NCI-H510A treated with DMSO at 0.1 percent for 48 hours (cell line): ENCODE results near the gene MAL.

Source experiments
- DNase-seq: peaks from one replicate; lab custom pipeline; 2025; lab: John Stamatoyannopoulos, UW

MAL gene

DNA sequence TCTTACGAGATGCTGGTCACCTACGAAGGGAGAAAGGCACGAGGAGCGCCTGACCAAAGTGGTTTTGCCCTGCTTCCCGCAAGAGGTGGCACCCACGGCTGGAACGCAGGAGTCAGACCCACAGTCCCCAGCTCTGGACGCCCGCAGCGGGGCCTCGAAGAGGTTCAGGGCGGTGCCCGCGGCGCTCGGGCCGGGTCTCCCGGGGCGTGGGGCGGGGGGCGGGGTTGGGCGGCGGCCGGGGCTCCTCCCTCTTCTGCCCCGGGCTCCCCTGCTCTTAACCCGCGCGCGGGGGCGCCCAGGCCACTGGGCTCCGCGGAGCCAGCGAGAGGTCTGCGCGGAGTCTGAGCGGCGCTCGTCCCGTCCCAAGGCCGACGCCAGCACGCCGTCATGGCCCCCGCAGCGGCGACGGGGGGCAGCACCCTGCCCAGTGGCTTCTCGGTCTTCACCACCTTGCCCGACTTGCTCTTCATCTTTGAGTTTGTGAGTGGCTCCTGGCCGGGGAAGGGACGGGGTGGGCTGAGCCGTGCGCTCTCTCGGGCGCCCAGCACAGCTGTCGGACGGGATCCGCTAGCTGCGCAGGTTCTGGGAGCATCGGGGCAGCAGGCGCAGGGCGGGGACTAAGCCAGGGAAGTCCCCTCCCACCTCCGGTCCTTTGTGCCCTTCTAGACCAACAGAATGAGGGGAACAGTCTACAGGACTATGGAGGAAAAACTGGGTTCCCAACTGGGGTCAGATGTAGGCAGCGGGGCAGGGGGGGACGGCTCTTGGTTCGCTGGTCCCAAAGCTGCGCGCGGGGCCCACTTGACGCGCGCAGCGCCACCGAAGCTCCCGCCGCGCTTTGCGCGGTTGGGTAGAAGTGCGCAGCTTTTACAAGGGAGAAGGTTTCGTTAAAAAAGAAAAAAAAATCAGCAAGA, at the start of gene MAL:
MAL (plus strand) TSS at position 303 of the 914 bp plus-strand sequence; CDS start at position 388, 85 bp downstream.
- DNase-seq: peak; percentile 10

- no peak for DNase-seq
Observed at GRCh38 chr2:94977826-94978225, 47.7 kb upstream of the MAL start.

GRCh38 chr2:94978917-94979316, 46.6 kb upstream of the MAL start:
- no peak for DNase-seq

- DNase-seq: no peak
Observed at GRCh38 chr2:94979406-94980375, 45.8 kb upstream of the MAL start.

- DNase-seq: no peak
Observed at GRCh38 chr2:94980406-94980805, 45.1 kb upstream of the MAL start.

GRCh38 chr2:94982156-94982555, 43.4 kb upstream of the MAL start:
- no peak for DNase-seq

GRCh38 chr2:94982675-94983074, 42.8 kb upstream of the MAL start:
- no peak for DNase-seq

GRCh38 chr2:94984964-94985575, 40.4 kb upstream of the MAL start:
- no peak for DNase-seq

DNA sequence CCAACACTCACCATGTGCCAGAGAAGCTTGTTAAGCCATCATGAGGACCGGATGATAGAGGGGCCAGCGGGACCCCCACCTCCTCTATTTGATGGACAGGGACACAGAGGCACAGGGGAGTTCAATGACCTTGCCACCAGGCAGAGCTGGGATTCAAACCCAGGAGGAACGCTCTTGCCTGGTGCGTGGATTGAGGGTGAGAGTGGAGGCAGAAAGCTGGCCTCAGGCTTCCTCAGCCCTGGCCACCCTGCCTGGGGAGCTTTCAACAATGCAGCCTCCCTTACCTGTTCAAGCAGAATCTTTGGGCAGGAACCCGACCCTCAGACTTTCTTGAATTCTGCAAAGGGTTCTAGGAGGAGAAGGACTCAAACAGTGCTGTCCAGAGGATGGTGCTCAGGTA, 39.9 kb upstream of the MAL start:
- DNase-seq: no peak

DNA sequence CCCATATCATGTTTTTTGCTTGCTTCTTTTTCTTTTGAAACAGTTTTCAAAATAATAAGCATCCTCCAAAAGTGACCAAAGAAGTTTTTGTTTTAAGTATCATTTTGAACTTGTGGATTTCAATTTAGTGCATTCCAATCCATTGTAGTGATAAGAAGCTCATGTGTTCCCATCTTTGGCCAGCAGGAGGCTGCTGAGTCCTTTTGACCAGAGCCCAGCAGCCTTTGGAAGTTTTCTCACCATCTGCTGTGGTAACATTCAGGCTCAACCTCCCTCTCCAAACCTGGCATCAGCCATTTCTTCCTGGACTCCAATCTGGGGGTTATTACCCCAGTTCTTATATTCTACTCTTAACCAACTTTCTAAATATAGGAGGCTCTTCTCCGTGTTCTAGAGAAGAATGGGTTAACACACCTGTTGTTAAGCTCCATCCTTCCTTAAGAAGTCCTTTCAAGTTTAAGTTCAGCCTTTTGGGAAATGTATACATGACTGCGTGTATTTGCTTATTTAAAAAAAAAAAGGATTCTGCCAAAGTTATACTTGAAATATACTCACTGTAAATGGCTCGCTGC, 39.0 kb upstream of the MAL start:
- peak; percentile 9 for DNase-seq

GRCh38 chr2:94987074-94988020, 38.2 kb upstream of the MAL start:
- no peak for DNase-seq

DNA sequence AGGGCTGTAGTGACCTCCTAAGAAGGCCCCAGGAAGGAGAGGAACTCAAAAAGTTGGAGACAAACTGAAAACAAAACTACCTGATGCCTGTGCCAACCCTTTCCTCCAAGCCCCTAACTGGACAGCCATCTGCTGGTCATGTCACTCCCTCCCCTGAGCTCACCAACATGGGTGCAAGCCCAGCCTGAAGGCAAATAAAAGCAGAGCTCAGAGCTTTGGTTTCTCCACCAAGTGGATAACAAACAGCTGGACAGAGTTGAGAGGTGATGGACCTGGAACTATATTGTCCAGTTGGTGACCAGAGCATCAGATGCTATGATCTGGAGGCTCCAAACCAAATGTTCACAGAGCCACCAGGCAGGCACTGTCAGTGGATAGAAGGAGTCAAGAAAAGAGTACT, 34.6 kb upstream of the MAL start:
- DNase-seq: no peak

- no peak for DNase-seq
Observed at GRCh38 chr2:94992360-94992759, 33.1 kb upstream of the MAL start.

- no peak for DNase-seq
Observed at GRCh38 chr2:94993176-94994062, 32.1 kb upstream of the MAL start.

DNA sequence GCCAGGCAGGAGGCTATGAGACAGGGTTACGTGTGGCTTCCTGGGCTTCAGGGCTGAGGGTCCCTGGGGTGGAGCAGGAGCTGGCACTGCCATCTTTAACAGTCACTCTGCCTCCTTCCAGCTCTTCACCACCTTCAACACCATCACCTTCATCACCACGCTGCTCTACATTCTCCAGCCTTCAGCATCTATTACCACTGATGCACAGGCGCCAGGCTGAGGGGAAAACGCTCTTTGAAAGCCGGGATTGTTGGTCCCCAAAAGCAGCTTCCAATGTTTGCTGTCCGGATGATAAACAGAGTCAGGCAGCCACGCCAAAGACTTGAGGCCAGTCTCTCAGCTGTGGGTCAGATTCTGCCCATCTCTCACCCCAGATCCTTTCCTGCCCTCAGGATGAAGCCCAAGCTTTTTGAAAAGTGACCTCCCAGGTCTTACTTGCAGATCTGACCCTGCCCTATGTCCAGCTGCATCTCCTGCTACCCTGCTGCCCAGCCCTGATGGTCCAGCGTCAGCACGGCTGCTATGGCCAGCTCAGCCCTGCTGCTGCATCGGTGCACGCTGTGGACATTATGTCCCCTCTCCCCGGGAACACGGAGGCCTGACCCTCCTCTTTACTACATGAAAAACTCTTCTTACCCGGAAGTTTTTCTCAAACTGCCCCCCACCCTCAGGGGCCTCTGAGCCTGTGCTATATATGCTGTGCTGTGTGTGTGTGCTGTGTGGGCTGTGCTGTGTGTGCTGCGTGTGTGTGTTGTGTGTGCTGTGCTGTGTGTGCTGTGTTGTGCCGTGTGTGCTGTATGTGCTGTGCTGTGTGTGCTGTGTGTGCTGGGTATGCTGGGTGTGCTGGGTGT, 31.2 kb upstream of the MAL start:
- DNase-seq: no peak

DNA sequence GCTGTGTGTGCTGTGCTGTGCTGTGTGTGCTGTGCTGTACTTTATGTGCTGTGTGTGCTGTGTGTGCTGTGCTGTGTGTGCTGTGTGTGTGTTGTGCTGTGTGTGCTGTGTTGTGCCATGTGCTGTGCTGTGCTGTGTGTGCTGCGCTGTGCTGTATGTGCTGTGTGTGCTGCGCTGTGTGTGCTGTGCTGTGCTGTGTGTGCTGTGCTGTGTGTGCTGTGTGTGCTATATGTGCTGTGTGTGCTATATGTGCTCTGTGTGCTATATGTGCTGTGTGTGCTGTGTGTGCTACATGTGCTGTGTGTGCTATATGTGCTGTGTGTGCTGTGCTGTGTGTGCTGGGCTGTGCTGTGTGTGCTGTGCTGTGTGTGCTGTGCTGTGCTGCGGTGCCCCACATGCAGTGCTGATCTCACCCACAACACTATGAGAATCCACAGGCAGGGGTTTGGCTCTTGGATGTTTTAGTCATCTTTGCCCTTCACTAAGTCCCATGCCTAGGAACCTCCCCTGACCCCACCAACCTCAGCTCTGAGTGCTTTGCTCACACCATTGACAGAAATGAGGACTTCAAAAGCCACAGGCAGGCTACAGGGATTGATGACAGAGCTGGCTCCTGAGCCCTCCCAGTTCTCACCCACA, 30.5 kb upstream of the MAL start:
- DNase-seq: no peak

- no peak for DNase-seq
Observed at GRCh38 chr2:94995553-94996304, 29.8 kb upstream of the MAL start.
